Osteocyte (in vitro differentiated cells): ENCODE measurements around the gene PTPRN2. TPM values are rescaled to one million over a fixed set of nuclear protein-coding genes. Genes with fewer than 3 reads are reported as not detected.
"Not testable (repeated sequence)": the region's sequence is repeated elsewhere in the genome, so short reads cannot be mapped to it uniquely, and the experiment has no call there.

Experiments used
- DNase-seq: peaks from one replicate; pipeline ENCODE4 v3.0.0; 2021; ENCODE audit warnings: mixed read lengths; ENCODE audit not compliant: unreplicated experiment; ENCODE audit errors: extremely low spot score
- H3K27ac Mint-ChIP-seq: one replicate; pipeline ENCODE4 v1.8.0; 2021; ENCODE audit warnings: mild to moderate bottlenecking, mixed read lengths; ENCODE audit not compliant: unreplicated experiment
- H3K27me3 Mint-ChIP-seq: one replicate; pipeline ENCODE4 v1.8.0; 2021; ENCODE audit warnings: mixed read lengths; ENCODE audit not compliant: unreplicated experiment
- H3K36me3 Mint-ChIP-seq: one replicate; pipeline ENCODE4 v1.8.0; 2021; ENCODE audit warnings: mixed read lengths; ENCODE audit not compliant: unreplicated experiment
- H3K4me1 Mint-ChIP-seq: one replicate; pipeline ENCODE4 v1.8.0; 2021; ENCODE audit warnings: mixed read lengths; ENCODE audit not compliant: unreplicated experiment
- H3K4me3 Mint-ChIP-seq: one replicate; pipeline ENCODE4 v1.8.0; 2021; ENCODE audit warnings: mild to moderate bottlenecking, moderate library complexity, mixed read lengths; ENCODE audit not compliant: unreplicated experiment
- H3K9me3 Mint-ChIP-seq: one replicate; pipeline ENCODE4 v1.8.0; 2021; ENCODE audit warnings: mixed read lengths; ENCODE audit not compliant: unreplicated experiment
- CTCF ChIP-seq: fragments of 200-600 bp; sonication (generic); IDR thresholded peaks from 2 replicates; pipeline ENCODE4 v1.5.0; 2021; ENCODE audit warnings: antibody characterized with exemption, mild to moderate bottlenecking, moderate library complexity
- total RNA-seq: library from RNA; stranded (reverse); gene quantifications from 2 replicates; pipeline ENCODE4 v1.2.1, GENCODE V29; 2021

The PTPRN2 gene
- total RNA-seq, 1 donor from 2014 or later: 0.59 TPM

GRCh38 chr7:158527038-158527437, 60.6 kb downstream of the PTPRN2 start:
- Mint-ChIP-seq H3K27me3 (no peaks in the 10 kb centered on the region), H3K36me3 (no peaks in the 10 kb centered on the region), H3K27ac (no peak overlapping the region), H3K9me3 (peaks cover 11% of the 10 kb centered on the region), H3K4me3 (no peak overlapping the region), H3K4me1 (no peaks in the 10 kb centered on the region)
- TF ChIP-seq CTCF: no peak
- no peak for DNase-seq

- no peaks in the 10 kb centered on the region for H3K4me1 Mint-ChIP-seq
- H3K9me3 Mint-ChIP-seq: peaks cover 11% of the 10 kb centered on the region
- no peaks in the 10 kb centered on the region for H3K36me3 Mint-ChIP-seq
- no peak for TF ChIP-seq CTCF
- no peak overlapping the region for H3K4me3 Mint-ChIP-seq
- no peaks in the 10 kb centered on the region for H3K27me3 Mint-ChIP-seq
- DNase-seq: no peak
- no peak overlapping the region for H3K27ac Mint-ChIP-seq
Measured at GRCh38 chr7:158526531-158526930, 61.1 kb downstream of the PTPRN2 start.

- peaks cover 11% of the 10 kb centered on the region for H3K9me3 Mint-ChIP-seq
- H3K4me3 Mint-ChIP-seq: no peak overlapping the region
- H3K4me1 Mint-ChIP-seq: no peaks in the 10 kb centered on the region
- H3K27ac Mint-ChIP-seq: no peak overlapping the region
- no peak for DNase-seq
- no peaks in the 10 kb centered on the region for H3K36me3 Mint-ChIP-seq
- TF ChIP-seq CTCF: no peak
- H3K27me3 Mint-ChIP-seq: no peaks in the 10 kb centered on the region
Measured at GRCh38 chr7:158525648-158526484, 61.8 kb downstream of the PTPRN2 start.

GRCh38 chr7:158524749-158525635, 62.6 kb downstream of the PTPRN2 start:
- no peak for TF ChIP-seq CTCF
- Mint-ChIP-seq H3K36me3 (no peaks in the 10 kb centered on the region), H3K27me3 (no peaks in the 10 kb centered on the region), H3K27ac (no peak overlapping the region), H3K4me1 (no peaks in the 10 kb centered on the region), H3K9me3 (peaks cover 7% of the 10 kb centered on the region), H3K4me3 (no peak overlapping the region)
- no peak for DNase-seq

GRCh38 chr7:158524286-158524685, 63.3 kb downstream of the PTPRN2 start:
- not testable (repeated sequence) for H3K9me3 Mint-ChIP-seq, H3K4me3 Mint-ChIP-seq, H3K4me1 Mint-ChIP-seq, H3K27ac Mint-ChIP-seq, DNase-seq, H3K27me3 Mint-ChIP-seq, H3K36me3 Mint-ChIP-seq

GRCh38 chr7:158523877-158524276, 63.7 kb downstream of the PTPRN2 start:
- not testable (repeated sequence) for DNase-seq, H3K4me1 Mint-ChIP-seq, H3K27ac Mint-ChIP-seq, H3K36me3 Mint-ChIP-seq, H3K27me3 Mint-ChIP-seq, H3K4me3 Mint-ChIP-seq, H3K9me3 Mint-ChIP-seq

- not testable (repeated sequence) for H3K4me3 Mint-ChIP-seq, H3K27me3 Mint-ChIP-seq
Measured at GRCh38 chr7:158523165-158523856, 64.3 kb downstream of the PTPRN2 start.

GRCh38 chr7:158521795-158522194, 65.8 kb downstream of the PTPRN2 start:
- not testable (repeated sequence) for DNase-seq, H3K27ac Mint-ChIP-seq, H3K36me3 Mint-ChIP-seq, H3K27me3 Mint-ChIP-seq, H3K4me3 Mint-ChIP-seq, H3K4me1 Mint-ChIP-seq
- H3K9me3 Mint-ChIP-seq: peaks cover 17% of the 10 kb centered on the region

More at GRCh38 chr7:158523165-158523856, 64.3 kb downstream of the PTPRN2 start:
- H3K9me3 Mint-ChIP-seq, H3K4me1 Mint-ChIP-seq, H3K27ac Mint-ChIP-seq, H3K36me3 Mint-ChIP-seq, DNase-seq: not testable (repeated sequence)
